Left lung (tissue), 10 donors: ENCODE data around the gene OR6K6. TPM values are rescaled to one million over a fixed set of nuclear protein-coding genes. Genes with fewer than 3 reads are reported as not detected.

Experiments used
- ATAC-seq: fragments of 200-7000 bp; cut with Tn5 transposase; one replicate; pipeline ENCODE4 v1.9.1; 2020; ENCODE audit warnings: moderate library complexity
- DNase-seq, 4 donors: peaks; one replicate each; pipeline ENCODE4 v3.0.0-alpha.2; 2013 to 2020
- H3K27ac ChIP-seq, 2 donors: fragments of 200-600 bp; sonication (generic) in 1 of 2; one replicate each; pipeline versions ENCODE4 v1.5.0 to v1.8.0; 2020 to 2021
- H3K27me3 ChIP-seq, 2 donors: fragments of 200-600 bp; sonication (generic) in 1 of 2; one replicate each; pipeline versions ENCODE4 v1.5.0 to v1.8.0; 2020 to 2021
- H3K36me3 ChIP-seq, 2 donors: fragments of 200-600 bp; sonication (generic) in 1 of 2; one replicate each; pipeline versions ENCODE4 v1.5.0 to v1.8.0; 2020 to 2021
- H3K4me1 ChIP-seq, 2 donors: fragments of 200-600 bp; one replicate each; pipeline ENCODE4 v1.8.0; 2021
- H3K4me3 ChIP-seq, 2 donors: fragments of 200-600 bp; sonication (generic) in 1 of 2; one replicate each; pipeline versions ENCODE4 v1.5.0 to v1.8.0; 2020 to 2021; ENCODE audit warnings: mild to moderate bottlenecking in 1 of 2
- H3K9me3 ChIP-seq, 2 donors: fragments of 200-600 bp; sonication (generic) in 1 of 2; one replicate each; pipeline versions ENCODE4 v1.5.0 to v1.8.0; 2020 to 2021
- CTCF ChIP-seq, 2 donors: fragments of 200-600 bp; sonication (generic) in 1 of 2; IDR thresholded peaks; one replicate each; pipeline versions ENCODE4 v1.5.0 to v1.8.0; 2021; ENCODE audit warnings: antibody characterized with exemption in 2 of 2
- intact Hi-C, 2 donors: fragments of 100-400 bp; cut with DNase I; formaldehyde crosslinking; loops; one replicate each; pipeline versions ENCODE4 v1.11.2 to v1.14.2; 2022
- polyA plus RNA-seq, 6 donors: library from polyadenylated mRNA; unstranded; fragments of 120-200 nt; gene quantifications; one replicate each; pipeline ENCODE4 v1.2.1, GENCODE V29; 2013; ENCODE audit not compliant: insufficient read length in 6 of 6
- total RNA-seq, 2 donors: library from RNA; stranded (reverse); fragmentation: NEBNext Ultra II Directional; extraction: Animal tissue kit (Norgen Biotek cat#: 25700); gene quantifications; one replicate each; pipeline ENCODE4 v1.2.1, GENCODE V29; 2021
- donor health status: DM: no; HTN: yes; CAD: no.
- donor health status: DM: no; HTN: no; CAD: no.

Gene OR6K6
- total and polyA plus RNA-seq, 8 donors: not detected

- H3K27me3 ChIP-seq: no peaks in the 10 kb centered on the region
- H3K4me3 ChIP-seq: no peak overlapping the region
- H3K36me3 ChIP-seq: no peaks in the 10 kb centered on the region
- ATAC-seq (no peak), DNase-seq (no peak)
- no peaks in the 10 kb centered on the region for H3K4me1 ChIP-seq
- intact Hi-C loops: no loop called here
- no peaks in the 10 kb centered on the region for H3K9me3 ChIP-seq
- H3K27ac ChIP-seq: no peak overlapping the region
- TF ChIP-seq CTCF (IDR thresholded peaks at IDR 0.05): no peak
Measured at GRCh38 chr1:158717344-158717743, 37.2 kb upstream of the OR6K6 start.

GRCh38 chr1:158719664-158720063 lies 34.9 kb upstream of the OR6K6 start:
- intact Hi-C loops: no loop called here
- no peak overlapping the region for H3K4me3 ChIP-seq
- no peak for DNase-seq

GRCh38 chr1:158720620-158721019 lies 33.9 kb upstream of the OR6K6 start, which contains the start of gene OR6K3:
OR6K3 (minus strand) TSS chr1:158720720; CDS start chr1:158718115, 2,605 bp downstream.
- no peak within 1 kb of the TSS for H3K27ac ChIP-seq
- H3K4me3 ChIP-seq: no peak within 1 kb of the TSS
- intact Hi-C loops: no loop called here
- no peaks in the 10 kb centered on the region for H3K27me3 ChIP-seq
- TF ChIP-seq CTCF (IDR thresholded peaks at IDR 0.05): no peak
- no peak for DNase-seq
- ATAC-seq: no peak
- no peaks in the 10 kb centered on the region for H3K9me3 ChIP-seq
- H3K36me3 ChIP-seq: no peaks in the 10 kb centered on the region
- H3K4me1 ChIP-seq: no peaks in the 10 kb centered on the region

More at GRCh38 chr1:158719664-158720063, 34.9 kb upstream of the OR6K6 start:
- no peak for ATAC-seq
- Histone ChIP-seq H3K36me3 (no peaks in the 10 kb centered on the region), H3K27me3 (no peaks in the 10 kb centered on the region), H3K9me3 (no peaks in the 10 kb centered on the region), H3K27ac (no peak overlapping the region), H3K4me1 (no peaks in the 10 kb centered on the region)
- TF ChIP-seq CTCF (IDR thresholded peaks at IDR 0.05): no peak

GRCh38 chr1:158724442-158724841 lies 30.1 kb upstream of the OR6K6 start:
- Histone ChIP-seq H3K36me3 (no peaks in the 10 kb centered on the region), H3K9me3 (no peaks in the 10 kb centered on the region), H3K4me1 (no peaks in the 10 kb centered on the region), H3K4me3 (no peak overlapping the region), H3K27ac (no peak overlapping the region), H3K27me3 (no peaks in the 10 kb centered on the region)
- intact Hi-C loops: no loop called here
- TF ChIP-seq CTCF (IDR thresholded peaks at IDR 0.05): no peak
- ATAC-seq (no peak), DNase-seq (no peak)

GRCh38 chr1:158728510-158729225 lies 25.9 kb upstream of the OR6K6 start:
- intact Hi-C loops: no loop called here
- ATAC-seq (no peak), DNase-seq (no peak)

More at GRCh38 chr1:158728510-158729225, 25.9 kb upstream of the OR6K6 start:
- Histone ChIP-seq H3K9me3 (no peaks in the 10 kb centered on the region), H3K27me3 (no peaks in the 10 kb centered on the region), H3K4me1 (no peaks in the 10 kb centered on the region), H3K4me3 (no peak overlapping the region), H3K27ac (no peak overlapping the region), H3K36me3 (no peaks in the 10 kb centered on the region)
- no peak for TF ChIP-seq CTCF (IDR thresholded peaks at IDR 0.05)
